Hepatocyte (in vitro differentiated cells): ENCODE results near the gene USP8. TPM values are rescaled to one million over a fixed set of nuclear protein-coding genes. Genes with fewer than 3 reads are reported as not detected.

ENCODE experiments used
- DNase-seq: peaks from one replicate; pipeline ENCODE4 v3.0.0-alpha.2; 2016; ENCODE audit warnings: low spot score
- H2AFZ ChIP-seq: fragments of 200-600 bp; sonication (generic); 2 replicates; pipeline ENCODE4 v1.6.0; 2016; ENCODE audit warnings: antibody characterized with exemption, mild to moderate bottlenecking
- H3K27ac ChIP-seq: fragments of 200-600 bp; sonication (generic); 2 replicates; pipeline ENCODE4 v1.5.1; 2016; ENCODE audit warnings: mild to moderate bottlenecking
- H3K27me3 ChIP-seq: fragments of 200-600 bp; sonication (generic); 2 replicates; pipeline ENCODE4 v1.6.1; 2016
- H3K36me3 ChIP-seq: fragments of 200-600 bp; sonication (generic); replicated peaks from 2 replicates; pipeline ENCODE4 v1.5.1; 2016; ENCODE audit warnings: low read depth; ENCODE audit not compliant: insufficient read depth
- H3K4me1 ChIP-seq: fragments of 200-600 bp; sonication (generic); 2 replicates; pipeline ENCODE4 v1.5.1; 2016; ENCODE audit warnings: mild to moderate bottlenecking, moderate library complexity; ENCODE audit not compliant: insufficient read depth
- H3K4me2 ChIP-seq: fragments of 200-600 bp; sonication (generic); 2 replicates; pipeline ENCODE4 v1.6.0; 2016
- H3K4me3 ChIP-seq: fragments of 200-600 bp; sonication (generic); 2 replicates; pipeline ENCODE4 v1.5.1; 2016; ENCODE audit warnings: mild to moderate bottlenecking
- H3K79me2 ChIP-seq: fragments of 200-600 bp; sonication (generic); 2 replicates; pipeline ENCODE4 v1.6.0; 2017; ENCODE audit warnings: mild to moderate bottlenecking
- H3K9me2 ChIP-seq: fragments of 200-600 bp; sonication (generic); replicated peaks from 2 replicates; pipeline ENCODE4 v1.6.0; 2017; ENCODE audit warnings: mild to moderate bottlenecking; ENCODE audit not compliant: insufficient read depth
- H3K9me3 ChIP-seq: fragments of 200-600 bp; sonication (generic); 2 replicates; pipeline ENCODE4 v1.5.1; 2016; ENCODE audit warnings: low read depth, mild to moderate bottlenecking
- H4K20me1 ChIP-seq: fragments of 200-600 bp; sonication (generic); 2 replicates; pipeline ENCODE4 v1.6.0; 2016; ENCODE audit warnings: mild to moderate bottlenecking; ENCODE audit not compliant: insufficient read depth, poor library complexity, severe bottlenecking
- CTCF ChIP-seq: fragments of 200-600 bp; sonication (generic); IDR thresholded peaks from 2 replicates; pipeline ENCODE4 v1.5.1; 2016; ENCODE audit warnings: antibody characterized with exemption, mild to moderate bottlenecking; ENCODE audit not compliant: poor library complexity
- EZH2 ChIP-seq: fragments of 200-600 bp; sonication (generic); IDR thresholded peaks from 2 replicates; pipeline ENCODE4 v1.6.1; 2016; ENCODE audit warnings: antibody characterized with exemption, mild to moderate bottlenecking, borderline replicate concordance
- EZH2phosphoT487 ChIP-seq: fragments of 200-600 bp; sonication (generic); IDR thresholded peaks from one replicate; pipeline ENCODE4 v1.6.1; 2018; ENCODE audit warnings: antibody characterized with exemption, mild to moderate bottlenecking, low read depth, moderate library complexity; ENCODE audit not compliant: unreplicated experiment, severe bottlenecking
- WGBS: methylation state at CpG from one replicate; pipeline ENCODE4 v1.1.6; 2016; ENCODE audit warnings: low lambda C conversion rate; ENCODE audit errors: missing lambda C conversion rate; 5-methylcytosine and 5-hydroxymethylcytosine counted together
- polyA plus RNA-seq: library from polyadenylated mRNA; unstranded; fragments of >200 nt; fragmentation: Nextera tagmentation; extraction: Ambion mirVana; gene quantifications from 2 replicates; pipeline ENCODE4 v1.2.1, GENCODE V29; 2016
- total RNA-seq: library from RNA; depleted of rRNA; stranded (reverse); fragments of >200 nt; gene quantifications from 2 replicates; pipeline ENCODE4 v1.2.3, GENCODE V29; 2014

USP8 gene
- total and polyA plus RNA-seq, 2 experiments from 2014 or later = 46.8 to 79.9 TPM

DNA sequence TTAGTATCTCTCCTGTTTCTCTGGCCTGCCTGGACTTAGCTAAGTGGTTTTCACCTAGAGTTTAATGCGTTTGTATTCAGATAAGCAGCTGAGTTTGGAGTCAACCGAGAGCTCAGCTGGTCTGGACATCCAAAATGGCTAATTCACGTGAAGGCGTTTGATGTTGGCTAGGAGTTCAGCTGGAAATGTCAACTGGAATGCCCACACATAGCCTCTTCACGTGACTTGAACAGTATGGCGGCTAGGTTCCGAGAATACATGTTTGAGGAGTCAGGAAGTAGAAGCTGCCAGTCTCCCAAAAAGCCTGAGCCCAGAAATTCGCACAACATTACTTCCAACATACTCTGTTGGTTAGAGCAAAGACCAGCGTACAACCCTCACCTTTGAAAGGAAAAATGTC is 2.2 kb downstream of the USP8 start:
- no peaks in the 10 kb centered on the region for H3K9me2 ChIP-seq
- H3K9me3 ChIP-seq = no peaks in the 10 kb centered on the region
- H3K4me2 ChIP-seq = peak overlapping the region; percentile 85
- TF ChIP-seq EZH2 (no peak), EZH2phosphoT487 (no peak), CTCF (no peak)
- H3K27me3 ChIP-seq = no peaks in the 10 kb centered on the region
- H3K27ac ChIP-seq = no peak overlapping the region
- WGBS = 87% methylated on average over 9 of the region's 9 CpGs
- peaks cover 18% of the 10 kb centered on the region for H3K4me1 ChIP-seq
- H3K36me3 ChIP-seq = no peaks in the 10 kb centered on the region
- H3K4me3 ChIP-seq = no peak overlapping the region
- no peak for DNase-seq
- H2AFZ ChIP-seq = no peak overlapping the region
- H4K20me1 ChIP-seq = peaks cover 50% of the 10 kb centered on the region
- H3K79me2 ChIP-seq = peaks cover 69% of the 10 kb centered on the region

- H4K20me1 ChIP-seq = peaks cover 76% of the 10 kb centered on the region
These were observed 7.0 kb downstream of the USP8 start for GRCh38 chr15:50431204-50431603.

DNA sequence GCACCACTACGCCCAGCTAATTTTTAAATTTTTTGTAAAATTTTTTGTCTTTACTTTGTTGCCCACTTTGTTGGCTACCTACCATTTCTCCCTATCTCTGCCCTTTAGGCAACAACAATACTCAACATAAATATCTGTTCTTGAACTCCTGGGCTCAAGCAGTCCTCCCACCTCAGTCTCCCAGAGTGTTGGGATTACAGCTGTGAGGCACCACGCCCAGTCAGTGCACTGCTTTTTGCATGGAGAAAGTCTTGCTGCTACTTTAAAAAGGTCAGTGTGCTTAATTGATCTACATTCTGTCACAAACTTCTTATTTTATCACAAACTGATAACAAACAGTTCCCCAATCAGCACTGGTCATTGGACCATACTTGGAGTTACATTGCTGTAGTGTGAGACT is 8.0 kb downstream of the USP8 start:
- TF ChIP-seq EZH2 (no peak), EZH2phosphoT487 (no peak), CTCF (no peak)
- H3K9me3 ChIP-seq = no peaks in the 10 kb centered on the region
- H3K4me3 ChIP-seq = no peak overlapping the region
- H3K27ac ChIP-seq = no peak overlapping the region
- H3K36me3 ChIP-seq = no peaks in the 10 kb centered on the region
- DNase-seq = no peak
- no peaks in the 10 kb centered on the region for H3K4me1 ChIP-seq
- H2AFZ ChIP-seq = no peak overlapping the region
- WGBS = 86% methylated on average over 2 of the region's 2 CpGs
- no peaks in the 10 kb centered on the region for H3K9me2 ChIP-seq
- H3K4me2 ChIP-seq = no peak overlapping the region
- peaks cover 98% of the 10 kb centered on the region for H3K79me2 ChIP-seq
- H4K20me1 ChIP-seq = peaks cover 69% of the 10 kb centered on the region
- no peaks in the 10 kb centered on the region for H3K27me3 ChIP-seq

More at GRCh38 chr15:50431204-50431603, 7.0 kb downstream of the USP8 start:
- Histone ChIP-seq H3K27ac (no peak overlapping the region), H3K79me2 (peaks cover 99% of the 10 kb centered on the region), H3K4me2 (no peak overlapping the region), H2AFZ (no peak overlapping the region), H3K27me3 (no peaks in the 10 kb centered on the region), H3K4me1 (peaks cover 5% of the 10 kb centered on the region), H3K36me3 (no peaks in the 10 kb centered on the region), H3K9me2 (no peaks in the 10 kb centered on the region), H3K4me3 (no peak overlapping the region), H3K9me3 (no peaks in the 10 kb centered on the region)
- WGBS = 100% methylated on average over 1 of the region's 1 CpG
- DNase-seq = no peak
- TF ChIP-seq EZH2 = no peak
- no peak for TF ChIP-seq EZH2phosphoT487
- TF ChIP-seq CTCF = no peak

DNA sequence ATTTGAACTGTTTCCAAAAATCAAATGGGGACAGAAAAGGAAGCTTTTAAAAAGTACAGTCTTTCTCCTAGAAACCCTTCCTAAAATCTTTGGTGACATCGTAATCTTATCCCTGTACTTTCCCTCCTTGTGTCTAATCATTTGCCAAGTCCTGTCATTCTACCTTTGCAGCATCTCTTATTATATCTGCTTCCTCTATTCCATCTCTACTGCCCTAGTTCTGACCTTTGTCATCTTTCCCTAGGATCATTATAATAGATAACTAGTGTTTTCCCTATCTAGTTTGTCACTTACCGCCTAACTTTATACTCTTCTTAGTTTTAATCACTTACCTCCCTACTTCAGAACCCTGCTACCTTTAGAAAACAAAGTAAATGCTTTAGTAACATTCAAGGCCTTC is 11.6 kb downstream of the USP8 start:
- H4K20me1 ChIP-seq = peaks cover 49% of the 10 kb centered on the region
- no peak for DNase-seq
- no peak overlapping the region for H3K27ac ChIP-seq
- TF ChIP-seq EZH2 = no peak
- no peak for TF ChIP-seq CTCF
- no peak for TF ChIP-seq EZH2phosphoT487
- no peaks in the 10 kb centered on the region for H3K9me3 ChIP-seq
- no peaks in the 10 kb centered on the region for H3K36me3 ChIP-seq
- H3K4me1 ChIP-seq = no peaks in the 10 kb centered on the region
- H3K4me2 ChIP-seq = no peak overlapping the region
- H3K4me3 ChIP-seq = no peak overlapping the region
- H2AFZ ChIP-seq = no peak overlapping the region
- H3K79me2 ChIP-seq = peaks cover 95% of the 10 kb centered on the region
- no peaks in the 10 kb centered on the region for H3K9me2 ChIP-seq
- 65% methylated on average over 2 of the region's 2 CpGs for WGBS
- no peaks in the 10 kb centered on the region for H3K27me3 ChIP-seq
